Ectodermal cell (in vitro differentiated cells): Measurements from ENCODE around the gene BRPF1.

ENCODE experiments used
- H3K27ac ChIP-seq: 2 replicates; pipeline ENCODE4 v1.7.0; 2013; ENCODE audit warnings: mild to moderate bottlenecking, low read depth, low read length; ENCODE audit not compliant: insufficient read depth, poor library complexity, severe bottlenecking
- H3K27me3 ChIP-seq: 2 replicates; pipeline ENCODE4 v1.7.0; 2013; ENCODE audit warnings: mild to moderate bottlenecking, low read length; ENCODE audit not compliant: insufficient read depth, control insufficient read depth, poor library complexity, severe bottlenecking
- H3K36me3 ChIP-seq: one replicate; pipeline ENCODE4 v1.7.0; 2013; ENCODE audit warnings: low read length; ENCODE audit not compliant: control insufficient read depth, insufficient read depth
- H3K4me1 ChIP-seq: one replicate; pipeline ENCODE4 v1.7.0; 2013; ENCODE audit warnings: low read length; ENCODE audit not compliant: control insufficient read depth, insufficient read depth
- H3K4me3 ChIP-seq: 2 replicates; pipeline ENCODE4 v1.7.0; 2013; ENCODE audit warnings: low read depth, low read length, control low read depth; ENCODE audit not compliant: insufficient read depth
- H3K9me3 ChIP-seq: 2 replicates; pipeline ENCODE4 v1.7.0; 2013; ENCODE audit warnings: mild to moderate bottlenecking, low read length, moderate library complexity; ENCODE audit not compliant: control insufficient read depth
- WGBS, 2 experiments: methylation state at CpG; one replicate each; pipeline ENCODE4 v1.1.7; 2013; ENCODE audit warnings: missing lambda C conversion rate in 2 of 2; 5-methylcytosine and 5-hydroxymethylcytosine counted together

BRPF1 gene

GRCh38 chr3:9776896-9777693 is 45.6 kb downstream of the BRPF1 start:
- Histone ChIP-seq H3K9me3 (no peaks in the 10 kb centered on the region), H3K4me1 (no peaks in the 10 kb centered on the region), H3K36me3 (no peaks in the 10 kb centered on the region), H3K27me3 (no peaks in the 10 kb centered on the region), H3K27ac (no peak overlapping the region), H3K4me3 (no peak overlapping the region)
- WGBS, 2 experiments, result 79 to 82% methylated on average over 5 of the region's 5 CpGs

DNA sequence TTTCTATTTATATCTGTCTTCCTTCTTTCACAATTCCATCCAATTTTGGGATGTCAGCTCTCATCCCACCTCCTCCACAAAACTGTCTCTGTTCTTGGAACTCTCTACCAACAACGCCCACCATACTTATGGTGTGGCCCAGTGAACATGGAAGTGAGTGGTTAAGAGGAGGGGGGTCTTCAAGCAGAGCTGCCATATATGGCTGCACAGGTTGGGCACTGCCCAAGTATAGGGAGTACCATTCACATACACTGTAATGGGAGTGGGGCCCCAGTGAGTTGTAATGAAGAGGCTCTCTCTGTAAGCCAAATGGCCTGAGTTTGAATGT is 46.1 kb downstream of the BRPF1 start:
- no peaks in the 10 kb centered on the region for H3K27me3 ChIP-seq
- no peaks in the 10 kb centered on the region for H3K36me3 ChIP-seq
- H3K27ac ChIP-seq, result no peak overlapping the region
- H3K9me3 ChIP-seq, result no peaks in the 10 kb centered on the region
- 100% methylated on average over 1 of the region's 1 CpG for WGBS, 2 experiments
- no peaks in the 10 kb centered on the region for H3K4me1 ChIP-seq
- no peak overlapping the region for H3K4me3 ChIP-seq

DNA sequence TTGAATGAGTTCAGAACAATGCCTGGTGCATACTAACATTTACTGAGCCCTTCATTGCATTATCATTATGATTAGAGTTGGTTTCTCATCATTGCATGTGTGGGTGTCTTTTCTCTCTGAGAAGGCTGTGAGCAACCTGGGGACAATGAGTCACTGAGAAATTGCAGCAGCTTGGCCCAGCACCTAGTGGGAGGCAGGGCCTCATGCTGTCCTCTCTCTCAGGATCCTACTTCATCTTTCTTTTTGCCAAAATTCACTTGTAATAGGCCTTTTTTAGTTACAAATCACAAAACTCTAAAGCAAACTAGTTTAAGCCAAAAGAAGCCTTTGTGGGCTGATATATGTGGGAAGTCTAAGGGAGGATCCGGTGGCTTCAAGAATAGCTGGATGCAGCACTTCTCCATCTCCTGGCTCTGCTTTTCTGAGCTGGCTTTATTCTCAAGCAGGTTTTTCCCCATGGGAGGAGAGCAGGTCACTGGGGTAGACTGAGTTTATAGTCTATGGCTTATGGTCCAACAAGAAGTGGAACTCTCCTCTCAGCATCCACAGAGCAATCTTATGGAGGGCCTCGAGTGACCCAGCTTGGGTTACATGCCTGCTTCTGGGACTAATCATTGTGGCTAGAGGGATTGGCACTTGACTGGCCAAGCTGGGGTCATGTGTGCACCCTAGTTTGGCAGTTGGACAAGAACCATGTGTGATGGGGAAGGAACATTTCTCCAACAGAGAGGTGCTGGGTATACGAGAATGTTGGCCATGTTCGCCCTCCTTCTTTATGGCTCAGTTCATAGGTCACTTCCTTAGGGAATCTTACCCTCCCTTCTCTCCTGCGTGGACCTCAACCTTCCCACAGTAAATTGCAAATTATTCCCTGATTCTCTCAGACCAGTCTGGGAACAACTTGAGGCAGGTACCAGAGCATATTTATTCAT is 46.9 kb downstream of the BRPF1 start:
- Histone ChIP-seq H3K9me3 (no peaks in the 10 kb centered on the region), H3K36me3 (no peaks in the 10 kb centered on the region), H3K4me1 (no peaks in the 10 kb centered on the region), H3K27ac (no peak overlapping the region), H3K4me3 (no peak overlapping the region), H3K27me3 (no peaks in the 10 kb centered on the region)
- WGBS, 2 experiments, result 91 to 92% methylated on average over 5 of the region's 5 CpGs

GRCh38 chr3:9779075-9779593 is 47.6 kb downstream of the BRPF1 start:
- no peaks in the 10 kb centered on the region for H3K27me3 ChIP-seq
- no peaks in the 10 kb centered on the region for H3K4me1 ChIP-seq
- peaks cover 6% of the 10 kb centered on the region for H3K36me3 ChIP-seq
- H3K4me3 ChIP-seq, result no peak overlapping the region
- no peak overlapping the region for H3K27ac ChIP-seq
- WGBS, 2 experiments, result 87 to 93% methylated on average over 5 to 6 of the region's 6 CpGs
- H3K9me3 ChIP-seq, result no peaks in the 10 kb centered on the region

DNA sequence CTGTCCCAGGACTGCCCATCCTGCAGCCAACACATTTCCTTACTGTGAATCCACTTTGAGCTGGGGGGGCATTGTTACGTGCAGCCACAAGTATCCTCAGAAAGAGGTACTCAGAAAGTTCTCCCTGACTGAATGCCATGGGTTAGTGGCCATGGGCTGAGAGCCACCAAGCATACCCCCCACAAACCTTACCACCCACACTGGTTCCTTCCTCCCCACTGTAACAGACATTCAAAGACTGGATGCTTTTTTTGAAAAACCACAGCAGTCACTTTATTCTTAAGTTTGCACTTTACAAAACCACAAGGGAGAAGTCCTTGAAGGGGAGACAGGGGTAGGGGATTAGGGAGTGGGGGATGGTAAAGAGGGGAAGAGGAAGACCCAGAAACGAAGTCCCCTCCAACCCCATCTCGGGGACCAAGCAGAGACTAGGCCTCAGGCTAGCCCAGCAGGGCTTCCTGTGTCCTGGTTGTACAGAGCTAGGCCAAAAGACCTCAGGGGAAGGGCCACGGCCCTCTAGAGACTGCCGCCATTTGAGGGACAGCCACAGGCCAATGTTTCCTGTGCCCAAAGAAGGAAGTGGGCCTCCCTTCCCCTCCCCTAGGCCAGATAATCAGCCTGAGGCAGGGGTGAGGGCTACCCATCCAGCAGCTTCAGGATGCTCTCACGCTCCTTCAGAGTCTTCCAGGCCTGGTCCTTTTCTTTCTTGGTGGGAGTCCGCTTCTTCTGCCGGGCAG is 48.4 kb downstream of the BRPF1 start:
- H3K4me1 ChIP-seq, result no peaks in the 10 kb centered on the region
- no peak overlapping the region for H3K4me3 ChIP-seq
- H3K27ac ChIP-seq, result no peak overlapping the region
- no peaks in the 10 kb centered on the region for H3K9me3 ChIP-seq
- H3K36me3 ChIP-seq, result peaks cover 9% of the 10 kb centered on the region
- no peaks in the 10 kb centered on the region for H3K27me3 ChIP-seq
- 93% methylated on average over 8 of the region's 8 CpGs for WGBS, 2 experiments

GRCh38 chr3:9780458-9780812 is 48.9 kb downstream of the BRPF1 start:
- H3K9me3 ChIP-seq, result no peaks in the 10 kb centered on the region
- H3K27me3 ChIP-seq, result no peaks in the 10 kb centered on the region
- 95 to 96% methylated on average over 10 of the region's 10 CpGs for WGBS, 2 experiments
- H3K36me3 ChIP-seq, result peaks cover 14% of the 10 kb centered on the region
- H3K4me3 ChIP-seq, result no peak overlapping the region
- no peak overlapping the region for H3K27ac ChIP-seq
- H3K4me1 ChIP-seq, result no peaks in the 10 kb centered on the region

DNA sequence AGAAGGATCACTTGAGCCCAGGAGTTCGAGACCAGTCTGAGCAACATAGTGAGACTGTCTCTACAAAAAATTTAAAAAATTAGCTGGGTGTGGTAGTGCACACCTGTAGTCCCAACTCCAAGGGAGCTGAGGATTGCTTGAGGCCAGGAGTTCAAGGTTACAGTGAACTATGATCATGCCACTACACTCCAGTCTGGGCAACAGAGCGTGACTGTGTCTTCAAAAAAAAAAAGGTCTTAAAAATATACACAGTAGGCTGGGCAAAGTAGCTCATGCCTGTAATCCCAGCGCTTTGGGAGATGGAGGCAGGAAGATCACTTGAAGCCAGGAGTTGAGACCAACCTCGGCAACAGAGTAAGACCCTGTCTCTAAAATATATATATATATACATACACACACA is 49.4 kb downstream of the BRPF1 start:
- Histone ChIP-seq H3K36me3 (peaks cover 14% of the 10 kb centered on the region), H3K4me3 (no peak overlapping the region), H3K27me3 (no peaks in the 10 kb centered on the region), H3K9me3 (no peaks in the 10 kb centered on the region), H3K27ac (no peak overlapping the region), H3K4me1 (no peaks in the 10 kb centered on the region)
- WGBS, 2 experiments, result 89 to 91% methylated on average over 3 to 4 of the region's 4 CpGs

DNA sequence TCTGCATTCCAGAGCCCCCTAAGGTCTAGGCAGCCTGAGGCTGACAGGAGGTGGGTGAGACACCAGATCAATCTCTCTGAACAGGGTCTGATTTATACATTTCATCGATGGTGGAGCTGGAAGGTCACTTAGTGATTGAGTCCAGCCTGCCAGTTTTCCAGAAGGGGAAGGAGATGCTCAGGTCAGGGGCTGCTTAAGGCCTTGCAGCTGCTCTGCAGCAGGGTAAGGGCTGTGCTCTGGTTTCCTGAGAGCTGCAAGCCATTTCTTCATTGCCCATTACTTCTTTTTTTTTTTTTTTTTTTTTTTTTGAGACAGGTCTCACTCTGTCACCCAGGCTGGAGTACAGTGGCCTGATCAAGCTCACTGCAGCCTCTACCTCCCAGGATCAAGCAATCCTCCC is 50.0 kb downstream of the BRPF1 start:
- H3K27ac ChIP-seq, result no peak overlapping the region
- H3K36me3 ChIP-seq, result peaks cover 18% of the 10 kb centered on the region
- no peaks in the 10 kb centered on the region for H3K27me3 ChIP-seq
- H3K4me1 ChIP-seq, result no peaks in the 10 kb centered on the region
- 92 to 95% methylated on average over 1 of the region's 1 CpG for WGBS, 2 experiments
- H3K4me3 ChIP-seq, result no peak overlapping the region
- H3K9me3 ChIP-seq, result no peaks in the 10 kb centered on the region

GRCh38 chr3:9781978-9782603 is 50.6 kb downstream of the BRPF1 start:
- WGBS, 2 experiments, result 97 to 98% methylated on average over 3 of the region's 3 CpGs
- Histone ChIP-seq H3K4me1 (no peaks in the 10 kb centered on the region), H3K4me3 (no peak overlapping the region), H3K27ac (no peak overlapping the region), H3K27me3 (no peaks in the 10 kb centered on the region), H3K36me3 (peaks cover 23% of the 10 kb centered on the region), H3K9me3 (no peaks in the 10 kb centered on the region)
